Stimulated activated CD4-positive, alpha-beta T cell treated with anti-CD3 and anti-CD28 coated beads, Interleukin-12 subunit alpha, Interleukin-12 subunit beta, amount 100 ng/mL, for 4 hours (primary cell): ENCODE data around the gene HPN.

ENCODE experiments used
- DNase-seq: peaks from one replicate; pipeline ENCODE4 v3.0.0-alpha.2; 2020

HPN gene

GRCh38 chr19:35065574-35065973 lies 24.1 kb downstream of the HPN start:
- no peak for DNase-seq

DNA sequence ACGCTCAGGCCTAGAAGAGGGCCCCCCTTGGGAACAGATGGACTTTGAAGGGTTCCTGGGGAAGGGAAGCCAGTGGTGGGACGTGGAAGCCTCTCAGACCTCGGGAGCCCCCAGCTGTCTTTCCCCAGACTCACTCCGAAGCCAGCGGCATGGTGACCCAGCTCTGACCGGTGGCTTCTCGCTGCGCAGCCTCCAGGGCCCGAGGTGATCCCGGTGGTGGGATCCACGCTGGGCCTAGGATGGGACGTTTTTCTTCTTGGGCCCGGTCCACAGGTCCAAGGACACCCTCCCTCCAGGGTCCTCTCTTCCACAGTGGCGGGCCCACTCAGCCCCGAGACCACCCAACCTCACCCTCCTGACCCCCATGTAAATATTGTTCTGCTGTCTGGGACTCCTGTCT lies 24.6 kb downstream of the HPN start:
- no peak for DNase-seq

GRCh38 chr19:35066691-35067563 lies 25.4 kb downstream of the HPN start:
- peak; percentile 93 for DNase-seq

GRCh38 chr19:35068941-35069634 lies 27.6 kb downstream of the HPN start:
- DNase-seq, result no peak

- no peak for DNase-seq
Observed at GRCh38 chr19:35069696-35070095, 28.2 kb downstream of the HPN start.

DNA sequence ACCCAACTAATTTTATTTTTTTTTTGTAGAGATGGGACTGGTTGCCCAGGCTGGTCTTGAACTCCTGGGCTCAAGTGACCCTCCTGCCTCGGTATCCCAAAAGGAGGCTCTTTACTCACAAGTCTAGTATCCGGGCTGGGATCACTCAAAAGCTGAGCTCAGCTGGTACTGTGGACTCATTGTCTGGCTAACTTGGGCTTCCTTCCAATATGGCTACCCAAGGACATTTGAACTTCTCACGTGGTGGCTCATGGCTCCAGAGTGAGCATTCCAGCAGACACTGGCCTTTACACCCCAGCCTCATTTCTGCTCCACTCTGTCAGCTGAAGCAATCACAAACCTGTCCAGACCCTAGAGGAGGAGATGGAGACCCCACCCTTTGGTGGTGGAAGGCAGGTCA lies 28.9 kb downstream of the HPN start:
- DNase-seq, result no peak

- DNase-seq, result no peak
Observed at GRCh38 chr19:35073516-35073915, 32.0 kb downstream of the HPN start.

DNA sequence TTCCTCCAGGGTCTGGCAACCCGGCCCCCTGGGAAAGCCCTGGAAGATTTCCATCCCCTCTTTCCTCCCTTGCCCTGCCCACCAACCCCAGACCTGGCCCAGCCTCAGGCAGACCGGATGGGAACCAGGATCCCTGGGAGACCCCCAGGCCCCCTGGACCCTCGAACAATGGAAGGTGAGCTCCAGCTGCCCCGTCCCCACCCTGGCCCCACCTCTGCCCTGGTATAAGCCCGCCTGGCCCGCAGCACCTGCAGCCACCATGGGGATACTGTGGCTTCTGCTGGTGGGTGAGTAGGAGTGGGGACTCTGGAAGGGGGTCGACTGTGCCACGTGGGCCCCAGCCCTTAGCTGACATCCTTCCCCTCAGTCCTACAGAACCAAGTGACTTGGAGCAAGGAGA lies 32.4 kb downstream of the HPN start:
- DNase-seq, result no peak

GRCh38 chr19:35074426-35075201 lies 33.1 kb downstream of the HPN start:
- DNase-seq, result no peak

GRCh38 chr19:35075202-35076025 lies 33.9 kb downstream of the HPN start:
- DNase-seq, result no peak

- DNase-seq, result no peak
Observed at GRCh38 chr19:35076026-35076370, 34.5 kb downstream of the HPN start.

- no peak for DNase-seq
Observed at GRCh38 chr19:35076657-35077056, 35.1 kb downstream of the HPN start.

DNA sequence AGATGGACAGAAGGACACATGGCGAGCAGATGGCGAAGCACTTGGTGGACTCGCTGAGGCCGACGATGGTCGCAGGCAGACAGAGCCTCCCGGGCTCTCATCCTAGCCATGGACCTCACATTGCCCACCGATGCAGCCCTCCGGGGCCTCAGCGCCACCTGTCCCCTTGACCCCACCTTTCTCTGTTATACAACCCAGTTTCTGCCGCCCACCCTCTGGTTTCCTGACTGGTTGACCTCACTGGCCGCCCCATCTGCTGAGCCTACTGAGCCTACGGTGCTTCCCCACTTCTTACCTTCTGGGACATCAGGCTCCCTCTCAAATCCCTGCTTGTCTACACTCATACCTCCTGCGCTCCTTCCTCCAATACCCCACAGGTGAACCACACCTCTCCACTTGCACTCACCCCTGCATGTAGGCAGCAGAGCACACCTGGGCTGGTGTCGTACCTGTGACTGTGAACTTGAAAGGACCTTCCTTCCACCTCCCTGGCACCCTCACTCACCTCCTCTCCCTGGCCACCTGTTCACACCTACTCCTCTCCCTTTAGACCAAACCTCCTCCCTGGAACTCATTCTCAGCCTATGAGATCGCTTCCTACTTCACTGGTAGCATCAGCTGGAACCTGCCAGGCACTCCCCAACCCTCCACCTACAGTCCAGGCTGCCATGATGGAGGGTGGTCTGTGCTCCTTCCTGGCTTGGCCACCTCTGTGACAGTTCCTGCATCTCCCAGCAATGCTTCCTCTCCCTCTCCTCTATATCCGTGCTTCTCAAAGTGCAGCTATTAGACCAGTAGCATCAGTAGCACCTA lies 36.1 kb downstream of the HPN start:
- DNase-seq, result no peak

GRCh38 chr19:35079826-35080225 lies 38.3 kb downstream of the HPN start:
- no peak for DNase-seq

DNA sequence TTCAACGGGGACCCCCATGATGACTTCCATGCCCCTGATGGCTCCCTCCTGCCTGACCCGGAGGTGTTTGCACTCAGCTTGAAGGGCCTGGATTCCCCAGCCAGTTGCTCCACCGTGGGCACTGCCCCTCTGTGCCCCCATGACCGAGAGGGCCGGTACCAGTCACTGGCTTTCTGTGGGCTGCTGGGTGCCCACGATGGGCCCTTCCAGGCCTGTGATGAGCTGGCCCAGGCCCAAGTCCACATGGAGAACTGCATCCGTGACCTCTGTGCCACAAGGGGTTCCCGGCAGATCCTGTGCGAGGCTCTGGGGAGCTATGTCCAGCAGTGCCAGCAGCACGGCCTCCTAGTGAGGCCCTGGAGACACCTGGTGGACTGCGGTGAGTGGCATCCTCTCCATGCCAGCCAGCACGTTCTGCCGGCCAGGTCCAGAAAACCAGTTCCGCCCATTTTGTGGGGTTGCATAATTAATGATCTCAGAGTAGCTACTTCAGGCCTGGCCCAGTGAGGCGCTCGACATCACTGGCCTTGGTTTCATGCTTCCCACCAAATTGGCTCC lies 39.2 kb downstream of the HPN start:
- DNase-seq, result no peak

GRCh38 chr19:35081201-35081600 lies 39.7 kb downstream of the HPN start:
- DNase-seq, result no peak

GRCh38 chr19:35083691-35084508 lies 42.4 kb downstream of the HPN start:
- no peak for DNase-seq

GRCh38 chr19:35084509-35084762 lies 42.9 kb downstream of the HPN start:
- DNase-seq, result no peak

- DNase-seq, result no peak
Observed at GRCh38 chr19:35085947-35086346, 44.4 kb downstream of the HPN start.

- DNase-seq, result no peak
Observed at GRCh38 chr19:35086455-35086854, 44.9 kb downstream of the HPN start.

DNA sequence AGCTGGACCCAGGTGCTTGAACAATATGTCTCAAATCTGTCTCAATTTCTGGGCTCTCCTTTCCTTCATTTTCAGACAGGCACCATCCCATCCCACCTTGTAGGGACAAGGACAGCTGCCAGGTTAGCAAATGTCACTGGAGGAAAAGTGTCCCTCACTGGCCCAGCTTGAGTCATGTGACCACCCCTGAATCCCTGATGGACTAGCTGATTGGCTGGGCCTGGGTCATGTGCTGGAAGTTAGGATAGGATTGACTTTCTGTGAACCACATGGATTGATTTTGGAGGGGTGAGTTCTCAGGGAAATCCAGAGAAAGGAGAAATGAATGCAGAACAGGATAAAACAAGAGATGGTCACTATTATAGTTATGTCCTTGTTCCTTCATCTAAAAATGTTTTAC lies 45.9 kb downstream of the HPN start:
- DNase-seq, result no peak
